ENCODE measurements around the gene MASP1. TPM values are rescaled to one million over a fixed set of nuclear protein-coding genes. Genes with fewer than 3 reads are reported as not detected.
A peak's percentile ranks its signal among the peaks of the same experiment; 100 is the strongest.

MASP1 gene
- total and polyA plus RNA-seq, 11 donors, result 84.1 to 245 (median 154) TPM

GRCh38 chr3:187315872-187316271 lies 24.3 kb upstream of the MASP1 start:
- intact Hi-C loops (cut with DNase I), result loop anchor here in 9 of 10 donors (2.0 to 10.0 kb wide), 5 partner anchors 91 to 399 kb away; no protein-coding TSS in a partner anchor
- TF ChIP-seq CTCF (IDR thresholded peaks at IDR 0.05) (no peak), POLR2A (IDR thresholded peaks at IDR 0.05) (no peak)

GRCh38 chr3:187314176-187314575 lies 22.6 kb upstream of the MASP1 start:
- no peak for TF ChIP-seq POLR2A (IDR thresholded peaks at IDR 0.05)
- TF ChIP-seq CTCF (IDR thresholded peaks at IDR 0.05), result no peak
- intact Hi-C loops (cut with DNase I), result loop anchor here in 4 of 10 donors (10.0 kb wide), 2 partner anchors 89 to 401 kb away; no protein-coding TSS in a partner anchor
- Histone ChIP-seq H3K4me3 (no peak overlapping the region), H3K4me1 (peaks cover 0 to 7% (median 4%) of the 10 kb centered on the region in 12 donors), H3K27me3 (peaks cover 0 to 16% (median 0%) of the 10 kb centered on the region in 9 donors), H3K36me3 (no peaks in the 10 kb centered on the region), H3K9me3 (no peaks in the 10 kb centered on the region), H3K27ac (no peak overlapping the region)
- no peak for DNase-seq
- no peak for ATAC-seq
- WGBS, 4 donors, result 67 to 73% (median 71%) methylated on average over 5 of the region's 5 CpGs

More at GRCh38 chr3:187315872-187316271, 24.3 kb upstream of the MASP1 start:
- ATAC-seq (no peak), DNase-seq (no peak)
- WGBS, 4 donors, result 87 to 91% (median 89%) methylated on average over 5 of the region's 5 CpGs
- peaks cover 0 to 16% (median 0%) of the 10 kb centered on the region in 9 donors for H3K27me3 ChIP-seq
- H3K4me1 ChIP-seq, result peaks cover 0 to 16% (median 10%) of the 10 kb centered on the region in 12 donors
- H3K4me3 ChIP-seq, result no peak overlapping the region
- no peaks in the 10 kb centered on the region for H3K9me3 ChIP-seq
- H3K27ac ChIP-seq, result no peak overlapping the region
- no peaks in the 10 kb centered on the region for H3K36me3 ChIP-seq

GRCh38 chr3:187310954-187311470 lies 19.5 kb upstream of the MASP1 start:
- Histone ChIP-seq H3K4me3 (no peak overlapping the region), H3K36me3 (no peaks in the 10 kb centered on the region), H3K27me3 (peaks cover 0 to 16% (median 0%) of the 10 kb centered on the region in 9 donors), H3K27ac (peak overlapping the region in 1 of 12 donors; percentile 57), H3K9me3 (no peaks in the 10 kb centered on the region), H3K4me1 (no peaks in the 10 kb centered on the region)
- ATAC-seq, result no peak
- intact Hi-C loops (cut with DNase I), result loop anchor here in 4 of 10 donors (10.0 kb wide), 2 partner anchors 86 to 404 kb away; no protein-coding TSS in a partner anchor
- 95 to 98% (median 96%) methylated on average over 2 of the region's 2 CpGs for WGBS, 4 donors
- no peak for TF ChIP-seq CTCF (IDR thresholded peaks at IDR 0.05)
- TF ChIP-seq POLR2A (IDR thresholded peaks at IDR 0.05), result no peak
- no peak for DNase-seq

- Histone ChIP-seq H3K36me3 (no peaks in the 10 kb centered on the region), H3K27ac (no peak overlapping the region), H3K9me3 (no peaks in the 10 kb centered on the region), H3K27me3 (peaks cover 0 to 16% (median 0%) of the 10 kb centered on the region in 9 donors), H3K4me1 (no peaks in the 10 kb centered on the region), H3K4me3 (no peak overlapping the region)
- TF ChIP-seq CTCF (IDR thresholded peaks at IDR 0.05) (no peak), POLR2A (IDR thresholded peaks at IDR 0.05) (no peak)
- no peak for ATAC-seq
- DNase-seq, result no peak
- intact Hi-C loops (cut with DNase I), result loop anchor here in 4 of 10 donors (10.0 kb wide), 2 partner anchors 85 to 405 kb away; no protein-coding TSS in a partner anchor
Measured at GRCh38 chr3:187310226-187310625, 18.7 kb upstream of the MASP1 start.
